Measurements from ENCODE around the gene NPIPA8. TPM values are rescaled to one million over a fixed set of nuclear protein-coding genes. Genes with fewer than 3 reads are reported as not detected.
"Not testable (repeated sequence)": the region's sequence is repeated elsewhere in the genome, so short reads cannot be mapped to it uniquely, and the experiment has no call there.

Gene NPIPA8
- polyA plus RNA-seq, 4 donors, result 2.1 to 98.7 (median 49.7) TPM

GRCh38 chr16:18286342-18286741, 50.2 kb downstream of the NPIPA8 start:
- DNase-seq (ENCODE audit: low read depth in 4 of 4, low spot score in 3 of 4), result not testable (repeated sequence)

GRCh38 chr16:18280319-18280718, 56.2 kb downstream of the NPIPA8 start:
- not testable (repeated sequence) for DNase-seq (ENCODE audit: low read depth in 4 of 4, low spot score in 3 of 4)

- DNase-seq (ENCODE audit: low read depth in 4 of 4, low spot score in 3 of 4), result not testable (repeated sequence)
Measured at GRCh38 chr16:18276756-18277155, 59.8 kb downstream of the NPIPA8 start.

GRCh38 chr16:18270171-18270570, 66.4 kb downstream of the NPIPA8 start:
- DNase-seq (ENCODE audit: low read depth in 4 of 4, low spot score in 3 of 4), result not testable (repeated sequence)

Other genes with a start within 250 kb of the NPIPA8 start
- gene NOMO2, start 225.4 kb upstream of the NPIPA8 start, polyA plus RNA-seq (ENCODE audit: insufficient read length in 4 of 4), result 100 to 1,000 TPM in 1 of 4 donors, 10 to 100 TPM in 3; 76.0 to 110 (median 95.4) TPM

Measured in left renal pelvis (tissue), 4 donors.